Stomach (tissue), 19 donors: ENCODE measurements around the gene PRR23B. TPM values are rescaled to one million over a fixed set of nuclear protein-coding genes. Genes with fewer than 3 reads are reported as not detected.

ENCODE experiments used
- DNase-seq, 2 donors: peaks; one replicate each; pipeline versions ENCODE4 v3.0.0 to v3.0.0-alpha.2; 2013 to 2019
- H3K27ac ChIP-seq, 5 donors: fragments of 200-600 bp in 4 of 5; sonication (generic) in 4 of 5; one replicate each; pipeline ENCODE4 v1.5.1; 2013 to 2019; ENCODE audit warnings: mild to moderate bottlenecking in 1 of 5, moderate library complexity in 1 of 5
- H3K27me3 ChIP-seq, 3 donors: fragments of 200-600 bp; sonication (generic); one replicate each; pipeline ENCODE4 v1.5.1; 2017 to 2019; ENCODE audit warnings: mixed run types in 1 of 3
- H3K36me3 ChIP-seq, 4 donors: fragments of 200-600 bp; sonication (generic); 1 replicate in 3 of 4; 2 replicates in 1 of 4; pipeline ENCODE4 v1.5.1; 2016 to 2019
- H3K4me1 ChIP-seq, 4 donors: fragments of 200-600 bp; sonication (generic); one replicate each; pipeline ENCODE4 v1.5.1; 2016 to 2019
- H3K4me3 ChIP-seq, 4 donors: fragments of 200-600 bp; sonication (generic) in 3 of 4; one replicate each; pipeline ENCODE4 v1.5.1; 2016 to 2019; ENCODE audit warnings: mild to moderate bottlenecking in 1 of 4
- H3K9me3 ChIP-seq, 4 donors: fragments of 200-600 bp; sonication (generic); one replicate each; pipeline ENCODE4 v1.5.1; 2016 to 2019
- CTCF ChIP-seq, 7 experiments: fragments of 450-650 bp in 4 of 7; fragments of 200-600 bp in 3 of 7; sonication (generic) in 3 of 7; IDR thresholded peaks; one replicate each; pipeline ENCODE4 v1.5.1; 2016 to 2019; ENCODE audit warnings: antibody characterized with exemption in 7 of 7, control low read depth in 2 of 7, mild to moderate bottlenecking in 1 of 7
- EP300 ChIP-seq: sonication (generic); formaldehyde crosslinking; IDR thresholded peaks from one replicate; pipeline ENCODE4 v1.6.1; 2017; ENCODE audit warnings: antibody characterized with exemption
- POLR2A ChIP-seq, 4 donors: fragments of 450-650 bp; IDR thresholded peaks; one replicate each; pipeline ENCODE4 v1.6.1; 2016; ENCODE audit warnings: antibody characterized with exemption in 4 of 4, control low read depth in 2 of 4, mild to moderate bottlenecking in 1 of 4, moderate library complexity in 1 of 4
- POLR2AphosphoS5 ChIP-seq, 3 donors: sonication (generic); formaldehyde crosslinking; IDR thresholded peaks; one replicate each; pipeline ENCODE4 v1.6.1; 2016; ENCODE audit warnings: antibody characterized with exemption in 3 of 3
- WGBS, 5 donors: extraction: QIAGEN DNeasy Blood & Tissue Kit in 3 of 5; methylation state at CpG; one replicate each; pipeline versions ENCODE4 v1.1.5 to v1.1.7; 2013 to 2018; 5-methylcytosine and 5-hydroxymethylcytosine counted together
- intact Hi-C: fragments of 100-400 bp; cut with DNase I; formaldehyde crosslinking; loops from one replicate; pipeline ENCODE4 v1.15.1; 2023; ENCODE audit warnings: low total_unique reads
- long read RNA-seq, 10 donors: transcript quantifications; one replicate each; lab custom pipeline, GENCODE V29; 2026
- polyA plus RNA-seq, 3 donors: library from polyadenylated mRNA; stranded (reverse); fragments of 200-250 nt; gene quantifications; one replicate each; pipeline ENCODE4 v1.2.3, GENCODE V29; 2013
- total RNA-seq, 5 donors: library from RNA; depleted of rRNA; stranded (reverse); fragments of >200 nt; gene quantifications; one replicate each; pipeline versions ENCODE4 v1.1.0 to v1.2.3, GENCODE V29; 2014 to 2016
- donor health status: healthy with polysubstance abuse.
- donor health status: Bipolar disorder and iron deficiency.
- donor health status: healthy.

PRR23B gene
- total RNA-seq (not detected), polyA plus RNA-seq (not detected)
- long read RNA-seq, donor 1: 0 reads
- long read RNA-seq, donor 2: 0 reads
- long read RNA-seq, donor 3: 0 reads
- long read RNA-seq, donor 4: 0 reads
- long read RNA-seq, donor 5: 0 reads
- long read RNA-seq, donor 6: 0 reads
- long read RNA-seq, donor 7, partial matches to known transcripts: 0 of 1 reads
- long read RNA-seq, donor 7, other reads (novel, unspliced or antisense): 0 of 1 reads
- long read RNA-seq, donor 8: 0 reads
- long read RNA-seq, donor 9: 0 reads
- long read RNA-seq, donor 10: 0 reads

- Histone ChIP-seq H3K27me3 (peaks cover 0 to 14% (median 0%) of the 10 kb centered on the region in 3 donors), H3K27ac (no peak within 1 kb of the TSS), H3K36me3 (no peaks in the 10 kb centered on the region), H3K4me1 (no peaks in the 10 kb centered on the region), H3K4me3 (no peak within 1 kb of the TSS), H3K9me3 (peaks cover 12 to 24% (median 19%) of the 10 kb centered on the region in 4 donors)
- DNase-seq: no peak
- TF ChIP-seq POLR2A (IDR thresholded peaks at IDR 0.05) (no peak), CTCF (IDR thresholded peaks at IDR 0.05) (no peak), EP300 (no peak), POLR2AphosphoS5 (IDR thresholded peaks at IDR 0.05) (no peak)
- intact Hi-C loops: no loop called here
- 52 to 61% (median 57%) methylated on average over 15 to 19 of the region's 19 CpGs for WGBS, 5 donors
Measured at GRCh38 chr3:139020868-139021234, at the start of gene PRR23B. Gene PRR23B (minus strand): TSS chr3:139020926. CDS start chr3:139020661, 265 bp downstream.

- 18 to 33% (median 26%) methylated on average over 1 of the region's 1 CpG for WGBS, 5 donors
- TF ChIP-seq POLR2A (IDR thresholded peaks at IDR 0.05) (no peak), CTCF (IDR thresholded peaks at IDR 0.05) (no peak), POLR2AphosphoS5 (IDR thresholded peaks at IDR 0.05) (no peak), EP300 (no peak)
- Histone ChIP-seq H3K4me3 (no peak overlapping the region), H3K4me1 (no peaks in the 10 kb centered on the region), H3K27me3 (no peaks in the 10 kb centered on the region), H3K9me3 (no peaks in the 10 kb centered on the region), H3K27ac (no peak overlapping the region), H3K36me3 (no peaks in the 10 kb centered on the region)
- intact Hi-C loops: no loop called here
- DNase-seq: no peak
Measured at GRCh38 chr3:139062918-139063317, 42.2 kb upstream of the PRR23B start.

GRCh38 chr3:139052802-139053600, 32.3 kb upstream of the PRR23B start:
- H3K27ac ChIP-seq: no peak overlapping the region
- H3K9me3 ChIP-seq: peaks cover 0 to 36% (median 18%) of the 10 kb centered on the region in 4 donors
- no peak for TF ChIP-seq POLR2AphosphoS5 (IDR thresholded peaks at IDR 0.05)
- TF ChIP-seq CTCF (IDR thresholded peaks at IDR 0.05): no peak
- no peaks in the 10 kb centered on the region for H3K27me3 ChIP-seq
- DNase-seq: no peak
- H3K36me3 ChIP-seq: no peaks in the 10 kb centered on the region
- intact Hi-C loops: no loop called here
- no peaks in the 10 kb centered on the region for H3K4me1 ChIP-seq
- 62 to 73% (median 71%) methylated on average over 2 of the region's 2 CpGs for WGBS, 5 donors
- no peak overlapping the region for H3K4me3 ChIP-seq

GRCh38 chr3:139044366-139045210, 23.9 kb upstream of the PRR23B start, which contains the start of gene PRR23C:
Gene PRR23C (minus strand): TSS chr3:139044892. CDS start chr3:139044620, 272 bp downstream.
- no peak for DNase-seq
- Histone ChIP-seq H3K9me3 (peaks cover 0 to 37% (median 29%) of the 10 kb centered on the region in 4 donors), H3K27me3 (peaks cover 0 to 18% (median 0%) of the 10 kb centered on the region in 3 donors), H3K27ac (no peak within 1 kb of the TSS), H3K4me1 (no peaks in the 10 kb centered on the region), H3K36me3 (no peaks in the 10 kb centered on the region), H3K4me3 (no peak within 1 kb of the TSS)
- TF ChIP-seq POLR2A (IDR thresholded peaks at IDR 0.05) (no peak), CTCF (IDR thresholded peaks at IDR 0.05) (no peak), POLR2AphosphoS5 (IDR thresholded peaks at IDR 0.05) (no peak), EP300 (no peak)
- 46 to 60% (median 53%) methylated on average over 24 to 77 of the region's 77 CpGs for WGBS, 5 donors
- intact Hi-C loops: no loop called here
